Stimulated activated naive B cell treated with anti-CD40 and anti-IgM and Interleukin-4, amounts not matched to agents 10 μg/mL and 1 μg/mL and 100 μg/mL, for 72 hours (primary cell): ENCODE results near the gene ORC4.

ENCODE experiments used
- ATAC-seq, 2 donors: fragments of 150-1000 bp; cut with Tn5 transposase; replicated peaks; 2 replicates each; pipeline ENCODE4 v1.10.0; 2021; ENCODE audit warnings: moderate library complexity in 1 of 2
- DNase-seq: peaks from one replicate; pipeline ENCODE4 v3.0.0; 2021
- H3K27ac Mint-ChIP-seq: one replicate; pipeline ENCODE4 v1.8.0; 2022; ENCODE audit warnings: mild to moderate bottlenecking, mixed read lengths
- H3K27me3 Mint-ChIP-seq, 2 donors: one replicate each; pipeline ENCODE4 v1.8.0; 2022; ENCODE audit warnings: mixed read lengths in 2 of 2
- H3K36me3 Mint-ChIP-seq, 2 donors: one replicate each; pipeline ENCODE4 v1.8.0; 2022; ENCODE audit warnings: mixed read lengths in 2 of 2, mild to moderate bottlenecking in 1 of 2
- H3K4me1 Mint-ChIP-seq, 2 donors: one replicate each; pipeline ENCODE4 v1.8.0; 2022; ENCODE audit warnings: mixed read lengths in 2 of 2, mild to moderate bottlenecking in 1 of 2
- H3K4me3 Mint-ChIP-seq, 2 donors: one replicate each; pipeline ENCODE4 v1.8.0; 2022; ENCODE audit warnings: mild to moderate bottlenecking in 2 of 2, mixed read lengths in 2 of 2, moderate library complexity in 1 of 2
- H3K9me3 Mint-ChIP-seq, 2 donors: one replicate each; pipeline ENCODE4 v1.8.0; 2022; ENCODE audit warnings: mixed read lengths in 2 of 2, mild to moderate bottlenecking in 1 of 2

ORC4 gene

DNA sequence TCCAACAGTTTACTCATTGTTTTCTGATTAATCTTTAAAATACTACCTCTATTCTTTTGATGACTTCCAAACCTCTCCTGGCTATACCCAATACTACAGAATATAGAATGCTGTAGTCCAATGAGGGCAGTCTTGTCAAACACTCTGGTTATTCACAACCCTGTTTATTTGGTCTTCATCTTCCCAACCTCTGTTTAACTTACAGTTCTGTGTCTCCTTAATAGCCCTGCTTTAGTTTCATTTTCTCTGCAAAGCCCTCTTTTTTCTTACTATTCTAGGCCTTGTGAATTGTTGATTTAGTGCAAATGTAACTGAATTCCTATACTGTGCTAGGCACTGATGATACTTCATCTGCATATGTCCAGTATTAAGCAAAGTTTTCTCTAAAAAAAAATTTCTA, 135.7 kb downstream of the ORC4 start:
- Mint-ChIP-seq H3K27me3 (no peaks in the 10 kb centered on the region), H3K27ac (no peak overlapping the region), H3K36me3 (no peaks in the 10 kb centered on the region), H3K9me3 (no peaks in the 10 kb centered on the region), H3K4me3 (no peak overlapping the region), H3K4me1 (peaks cover 4 to 15% of the 10 kb centered on the region in 2 donors)
- ATAC-seq, result no peak
- DNase-seq, result no peak

DNA sequence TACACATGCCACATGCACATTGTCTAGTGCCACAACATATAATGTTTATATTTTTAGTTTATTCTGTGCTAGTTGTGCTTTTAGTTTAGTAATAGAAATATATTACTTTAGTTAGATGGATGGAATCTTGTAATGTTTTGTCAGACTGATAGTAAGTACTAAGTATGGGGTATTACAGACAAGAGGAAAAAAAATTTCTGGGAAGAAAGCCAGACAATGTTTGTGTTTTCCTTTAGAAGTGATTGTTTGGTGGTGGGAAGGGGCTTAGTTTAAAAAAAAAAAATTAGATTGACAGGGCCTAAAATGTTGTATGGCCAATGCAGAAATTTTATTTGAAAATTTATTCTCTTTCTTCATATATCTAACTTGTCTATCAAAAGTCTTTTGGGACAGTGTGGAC, 137.9 kb downstream of the ORC4 start:
- H3K9me3 Mint-ChIP-seq, result no peaks in the 10 kb centered on the region
- no peak overlapping the region for H3K4me3 Mint-ChIP-seq
- no peak for ATAC-seq
- no peak for DNase-seq
- no peaks in the 10 kb centered on the region for H3K36me3 Mint-ChIP-seq
- no peaks in the 10 kb centered on the region for H3K27me3 Mint-ChIP-seq
- H3K27ac Mint-ChIP-seq, result no peak overlapping the region
- H3K4me1 Mint-ChIP-seq, result peaks cover 4 to 15% of the 10 kb centered on the region in 2 donors
